Neural cell (in vitro differentiated cells): Measurements from ENCODE around the gene ZDHHC7. TPM values are rescaled to one million over a fixed set of nuclear protein-coding genes. Genes with fewer than 3 reads are reported as not detected.

ENCODE experiments used
- H2AFZ ChIP-seq: fragments of 200-600, 300-800 bp; sonication (generic), shearing (Covaris generic); 2 replicates; pipeline ENCODE4 v1.6.0; 2014; ENCODE audit warnings: low read depth, mild to moderate bottlenecking, antibody characterized with exemption, low read length, moderate library complexity
- H3F3A ChIP-seq: fragments of 200-600 bp; shearing (Covaris generic); 2 replicates; pipeline ENCODE4 v1.6.1; 2016; ENCODE audit warnings: mild to moderate bottlenecking, moderate library complexity, mixed read lengths, antibody characterized with exemption, low read length; ENCODE audit not compliant: insufficient read depth, poor library complexity, severe bottlenecking
- H3K27ac ChIP-seq: fragments of 200-600, 300-800 bp; sonication (generic), shearing (Covaris generic); 2 replicates; pipeline ENCODE4 v1.5.1; 2014; ENCODE audit warnings: mild to moderate bottlenecking, low read length, moderate library complexity
- H3K27me3 ChIP-seq: fragments of 300-800, 200-600 bp; sonication (generic), shearing (Covaris generic); 2 replicates; pipeline ENCODE4 v1.6.0; 2014; ENCODE audit warnings: mild to moderate bottlenecking, low read depth, low read length, moderate library complexity; ENCODE audit not compliant: insufficient read depth
- H3K36me3 ChIP-seq: fragments of 300-800, 200-600 bp; sonication (generic), shearing (Covaris generic); 2 replicates; pipeline ENCODE4 v1.5.1; 2014; ENCODE audit warnings: mild to moderate bottlenecking, antibody characterized with exemption, low read length, moderate library complexity; ENCODE audit not compliant: insufficient read depth
- H3K4me2 ChIP-seq: fragments of 300-800, 200-600 bp; sonication (generic), shearing (Covaris generic); 2 replicates; pipeline ENCODE4 v1.6.0; 2014; ENCODE audit warnings: mild to moderate bottlenecking, low read length
- H3K4me3 ChIP-seq: fragments of 300-800, 200-600 bp; sonication (generic), shearing (Covaris generic); 2 replicates; pipeline ENCODE4 v1.5.1; 2014; ENCODE audit warnings: mild to moderate bottlenecking, low read length, moderate library complexity
- H3K79me2 ChIP-seq: fragments of 200-600 bp; shearing (Covaris generic); replicated peaks from 2 replicates; pipeline ENCODE4 v1.6.0; 2014; ENCODE audit warnings: mild to moderate bottlenecking, low read length, moderate library complexity; ENCODE audit not compliant: insufficient read depth
- H3K9ac ChIP-seq: fragments of 300-800, 200-600 bp; sonication (generic), shearing (Covaris generic); 2 replicates; pipeline ENCODE4 v1.6.1; 2016; ENCODE audit warnings: mild to moderate bottlenecking, low read length, mixed read lengths
- H3K9me2 ChIP-seq: fragments of 200-600 bp; shearing (Covaris generic); 2 replicates; pipeline ENCODE4 v1.6.1; 2016; ENCODE audit warnings: mild to moderate bottlenecking, low read length, mixed read lengths; ENCODE audit not compliant: insufficient read depth
- H3K9me3 ChIP-seq: fragments of 200-600, 300-800 bp; sonication (generic), shearing (Covaris generic); 2 replicates; pipeline ENCODE4 v1.6.1; 2016; ENCODE audit warnings: mild to moderate bottlenecking, mixed run types, low read length, moderate library complexity, mixed read lengths
- H4K20me1 ChIP-seq: fragments of 200-600 bp; shearing (Covaris generic); 2 replicates; pipeline ENCODE4 v1.6.1; 2016; ENCODE audit warnings: mild to moderate bottlenecking, mixed run types; ENCODE audit not compliant: insufficient read depth
- EP300 ChIP-seq: fragments of 450-650 bp; conservative IDR thresholded peaks from 2 replicates; pipeline ENCODE4 v1.6.1; 2014; ENCODE audit warnings: antibody characterized with exemption, mild to moderate bottlenecking, moderate library complexity; ENCODE audit not compliant: poor library complexity, severe bottlenecking
- EZH2 ChIP-seq: fragments of 200-600, 300-800 bp; shearing (Covaris generic), sonication (generic); IDR thresholded peaks from 2 replicates; pipeline ENCODE4 v1.6.1; 2014; ENCODE audit warnings: antibody characterized with exemption, low read length, borderline replicate concordance, mild to moderate bottlenecking; ENCODE audit not compliant: insufficient read depth, poor library complexity, severe bottlenecking
- MXI1 ChIP-seq: fragments of 450-650 bp; conservative IDR thresholded peaks from 2 replicates; pipeline ENCODE4 v1.6.1; 2014; ENCODE audit warnings: antibody characterized with exemption, mild to moderate bottlenecking; ENCODE audit not compliant: poor library complexity, severe bottlenecking
- POLR2AphosphoS5 ChIP-seq: IDR thresholded peaks from 2 replicates; pipeline ENCODE4 v1.6.1; 2012
- RAD21 ChIP-seq: fragments of 450-650 bp; conservative IDR thresholded peaks from 2 replicates; pipeline ENCODE4 v1.6.1; 2014; ENCODE audit warnings: antibody characterized with exemption, mild to moderate bottlenecking, moderate library complexity
- SMC3 ChIP-seq: fragments of 450-650 bp; conservative IDR thresholded peaks from 2 replicates; pipeline ENCODE4 v1.6.1; 2014; ENCODE audit warnings: antibody characterized with exemption, mild to moderate bottlenecking, moderate library complexity; ENCODE audit not compliant: poor library complexity
- TAF1 ChIP-seq: IDR thresholded peaks from 2 replicates; pipeline ENCODE4 v1.6.1; 2012; ENCODE audit warnings: low read depth
- polyA plus RNA-seq: library from polyadenylated mRNA; depleted of rRNA; stranded (reverse); fragments of >200 nt; gene quantifications from 2 replicates; pipeline ENCODE4 v1.2.3, GENCODE V29; 2014
- TF ChIP-seq, protein P1 (sequence below): fragments of 450-650 bp; IDR thresholded peaks from 2 replicates; pipeline ENCODE4 v1.5.1; 2014; ENCODE audit warnings: antibody characterized with exemption, mild to moderate bottlenecking, moderate library complexity; ENCODE audit not compliant: poor library complexity, severe bottlenecking
- TF ChIP-seq, protein P2 (sequence below): IDR thresholded peaks from 2 replicates; pipeline ENCODE4 v1.6.1; 2012; ENCODE audit warnings: borderline replicate concordance

ZDHHC7 gene
- polyA plus RNA-seq, 1 donor from 2014 or later: 33.8 TPM

DNA sequence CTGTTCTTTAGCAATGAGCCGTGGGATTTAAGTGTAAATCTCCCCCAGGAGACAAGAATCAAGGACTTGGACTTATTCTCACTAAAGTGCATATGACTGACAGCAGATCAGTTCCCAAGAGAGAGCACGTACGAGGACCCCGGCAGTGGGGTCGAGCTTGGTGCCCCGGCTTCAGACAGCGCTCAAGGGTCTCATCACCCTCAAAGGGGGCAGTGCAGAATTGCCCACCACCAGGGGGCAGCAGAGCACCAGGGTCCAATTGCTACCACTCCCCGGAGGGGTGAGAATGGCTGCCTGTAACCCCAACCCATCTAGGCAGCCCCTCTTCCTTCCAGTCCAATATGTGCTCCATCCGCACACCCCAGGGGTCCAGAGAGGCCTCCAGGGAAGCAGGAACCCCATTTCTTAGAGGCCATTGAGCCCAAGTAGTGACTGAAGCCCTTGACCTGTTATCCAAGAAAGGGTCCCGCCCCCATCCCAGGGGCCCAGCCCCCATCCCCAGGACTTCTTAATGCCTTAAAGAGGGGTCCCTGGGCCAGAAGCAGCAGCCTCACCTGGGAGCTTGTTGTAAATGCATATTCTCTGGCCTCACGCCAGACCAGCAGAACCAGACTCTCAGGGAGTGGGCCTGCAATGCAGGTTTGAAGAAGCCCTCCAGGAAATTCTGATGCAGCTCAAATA, 86.1 kb downstream of the ZDHHC7 start:
- Histone ChIP-seq H3K9me2 (no peaks in the 10 kb centered on the region), H3K27ac (no peak overlapping the region), H2AFZ (no peak overlapping the region), H3K9me3 (no peaks in the 10 kb centered on the region), H3K4me2 (no peak overlapping the region), H3K9ac (no peak overlapping the region), H4K20me1 (no peaks in the 10 kb centered on the region), H3K79me2 (no peaks in the 10 kb centered on the region), H3K36me3 (no peaks in the 10 kb centered on the region), H3F3A (no peaks in the 10 kb centered on the region), H3K4me3 (no peak overlapping the region), H3K27me3 (no peaks in the 10 kb centered on the region)
- TF ChIP-seq RAD21 (no peak), EP300 (no peak), TAF1 (no peak), POLR2AphosphoS5 (no peak), EZH2 (no peak), SMC3 (no peak), MXI1 (no peak)
- TF ChIP-seq, protein P1, sequence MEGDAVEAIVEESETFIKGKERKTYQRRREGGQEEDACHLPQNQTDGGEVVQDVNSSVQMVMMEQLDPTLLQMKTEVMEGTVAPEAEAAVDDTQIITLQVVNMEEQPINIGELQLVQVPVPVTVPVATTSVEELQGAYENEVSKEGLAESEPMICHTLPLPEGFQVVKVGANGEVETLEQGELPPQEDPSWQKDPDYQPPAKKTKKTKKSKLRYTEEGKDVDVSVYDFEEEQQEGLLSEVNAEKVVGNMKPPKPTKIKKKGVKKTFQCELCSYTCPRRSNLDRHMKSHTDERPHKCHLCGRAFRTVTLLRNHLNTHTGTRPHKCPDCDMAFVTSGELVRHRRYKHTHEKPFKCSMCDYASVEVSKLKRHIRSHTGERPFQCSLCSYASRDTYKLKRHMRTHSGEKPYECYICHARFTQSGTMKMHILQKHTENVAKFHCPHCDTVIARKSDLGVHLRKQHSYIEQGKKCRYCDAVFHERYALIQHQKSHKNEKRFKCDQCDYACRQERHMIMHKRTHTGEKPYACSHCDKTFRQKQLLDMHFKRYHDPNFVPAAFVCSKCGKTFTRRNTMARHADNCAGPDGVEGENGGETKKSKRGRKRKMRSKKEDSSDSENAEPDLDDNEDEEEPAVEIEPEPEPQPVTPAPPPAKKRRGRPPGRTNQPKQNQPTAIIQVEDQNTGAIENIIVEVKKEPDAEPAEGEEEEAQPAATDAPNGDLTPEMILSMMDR: no peak
- TF ChIP-seq, protein P2, sequence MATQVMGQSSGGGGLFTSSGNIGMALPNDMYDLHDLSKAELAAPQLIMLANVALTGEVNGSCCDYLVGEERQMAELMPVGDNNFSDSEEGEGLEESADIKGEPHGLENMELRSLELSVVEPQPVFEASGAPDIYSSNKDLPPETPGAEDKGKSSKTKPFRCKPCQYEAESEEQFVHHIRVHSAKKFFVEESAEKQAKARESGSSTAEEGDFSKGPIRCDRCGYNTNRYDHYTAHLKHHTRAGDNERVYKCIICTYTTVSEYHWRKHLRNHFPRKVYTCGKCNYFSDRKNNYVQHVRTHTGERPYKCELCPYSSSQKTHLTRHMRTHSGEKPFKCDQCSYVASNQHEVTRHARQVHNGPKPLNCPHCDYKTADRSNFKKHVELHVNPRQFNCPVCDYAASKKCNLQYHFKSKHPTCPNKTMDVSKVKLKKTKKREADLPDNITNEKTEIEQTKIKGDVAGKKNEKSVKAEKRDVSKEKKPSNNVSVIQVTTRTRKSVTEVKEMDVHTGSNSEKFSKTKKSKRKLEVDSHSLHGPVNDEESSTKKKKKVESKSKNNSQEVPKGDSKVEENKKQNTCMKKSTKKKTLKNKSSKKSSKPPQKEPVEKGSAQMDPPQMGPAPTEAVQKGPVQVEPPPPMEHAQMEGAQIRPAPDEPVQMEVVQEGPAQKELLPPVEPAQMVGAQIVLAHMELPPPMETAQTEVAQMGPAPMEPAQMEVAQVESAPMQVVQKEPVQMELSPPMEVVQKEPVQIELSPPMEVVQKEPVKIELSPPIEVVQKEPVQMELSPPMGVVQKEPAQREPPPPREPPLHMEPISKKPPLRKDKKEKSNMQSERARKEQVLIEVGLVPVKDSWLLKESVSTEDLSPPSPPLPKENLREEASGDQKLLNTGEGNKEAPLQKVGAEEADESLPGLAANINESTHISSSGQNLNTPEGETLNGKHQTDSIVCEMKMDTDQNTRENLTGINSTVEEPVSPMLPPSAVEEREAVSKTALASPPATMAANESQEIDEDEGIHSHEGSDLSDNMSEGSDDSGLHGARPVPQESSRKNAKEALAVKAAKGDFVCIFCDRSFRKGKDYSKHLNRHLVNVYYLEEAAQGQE: no peak

DNA sequence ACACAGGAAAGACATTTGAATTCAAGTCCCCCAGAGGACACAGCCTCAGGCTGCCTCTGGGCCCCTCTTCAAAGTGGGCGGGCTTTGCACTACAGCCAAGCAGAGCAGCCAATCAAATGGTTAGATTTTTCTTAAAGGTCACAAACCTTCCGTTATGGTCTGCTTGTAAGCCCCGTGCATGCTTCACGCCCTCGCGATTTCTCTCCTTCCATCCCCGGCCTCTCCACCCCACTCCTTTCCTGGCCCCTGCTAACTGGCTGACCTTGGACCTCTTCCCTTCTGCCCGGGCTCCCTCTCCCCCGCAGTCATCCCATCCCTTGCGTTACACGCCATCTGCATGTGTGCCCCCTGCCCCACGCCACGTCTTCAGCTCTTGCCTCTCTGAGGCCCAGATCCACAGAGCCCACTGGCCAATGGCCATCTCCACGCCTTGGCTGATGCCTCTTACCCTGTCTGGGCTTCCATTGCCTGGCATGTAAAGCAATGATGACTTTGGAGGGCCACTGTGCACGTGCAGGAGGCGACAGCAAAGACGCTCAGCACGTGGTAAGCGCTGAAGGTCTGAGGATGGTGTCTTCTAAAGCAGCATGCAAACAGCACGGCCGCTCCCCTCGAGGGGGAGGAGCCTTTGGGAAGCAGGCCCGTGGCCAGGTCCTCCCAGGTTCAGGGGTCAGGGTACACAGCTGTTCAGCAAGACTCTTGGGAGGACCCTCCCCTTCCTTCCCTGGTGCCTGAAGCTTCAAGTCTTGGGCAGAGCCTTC, 86.8 kb downstream of the ZDHHC7 start:
- Histone ChIP-seq H3K36me3 (no peaks in the 10 kb centered on the region), H3K9me2 (no peaks in the 10 kb centered on the region), H3K79me2 (no peaks in the 10 kb centered on the region), H3K9me3 (no peaks in the 10 kb centered on the region), H3K27me3 (no peaks in the 10 kb centered on the region), H3F3A (no peaks in the 10 kb centered on the region), H3K4me2 (no peak overlapping the region), H2AFZ (no peak overlapping the region), H4K20me1 (no peaks in the 10 kb centered on the region), H3K27ac (no peak overlapping the region), H3K9ac (no peak overlapping the region), H3K4me3 (no peak overlapping the region)
- TF ChIP-seq EZH2 (no peak), POLR2AphosphoS5 (no peak), EP300 (no peak), TAF1 (no peak), MXI1 (no peak), SMC3 (no peak), RAD21 (no peak)
- TF ChIP-seq, protein P1: no peak
- TF ChIP-seq, protein P2: no peak
